Thoracic aorta endothelial cell (primary cell): ENCODE data around the gene ASAH2B. TPM values are rescaled to one million over a fixed set of nuclear protein-coding genes. Genes with fewer than 3 reads are reported as not detected.

Experiments used
- total RNA-seq: library from RNA; depleted of rRNA; stranded (reverse); fragments of >200 nt; gene quantifications from 2 replicates; pipeline ENCODE4 v1.2.3, GENCODE V29; 2012

The ASAH2B gene
- total RNA-seq, result 3.4 and 4.4 TPM in 2 replicates

DNA sequence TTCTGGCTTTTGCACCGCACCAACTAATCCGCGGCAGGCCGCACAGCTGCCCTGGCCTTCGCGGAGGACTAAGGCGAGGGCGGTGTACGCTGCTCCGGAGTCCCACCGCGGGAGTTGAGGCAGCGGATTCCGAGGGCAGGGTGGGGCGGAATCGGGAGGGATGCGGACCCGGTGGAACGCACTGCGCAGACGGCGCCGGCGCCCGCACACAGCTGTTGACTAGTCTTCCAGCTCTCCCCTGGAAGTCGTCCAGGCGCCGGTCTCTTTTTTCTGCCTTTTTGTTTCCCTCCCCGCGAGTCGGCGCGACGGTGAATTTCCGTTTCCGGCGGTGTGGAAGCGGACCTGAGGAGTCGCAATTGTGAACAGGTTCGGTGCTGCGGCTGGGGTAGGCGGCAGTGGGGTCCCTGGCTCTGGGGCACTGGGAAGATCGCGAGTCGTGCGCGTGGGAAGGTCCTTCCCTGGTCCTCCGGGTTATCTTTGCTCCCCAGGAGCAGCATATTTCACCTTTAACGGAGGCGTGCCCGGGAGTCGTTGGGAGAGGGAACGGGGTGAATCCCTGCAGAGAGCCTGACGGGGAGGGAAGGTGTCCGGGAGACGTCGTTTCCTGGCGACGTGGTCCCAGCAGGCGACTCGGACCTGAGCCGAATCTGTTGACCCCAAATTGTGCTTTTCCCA lies at the start of gene ASAH2B:
TSS of gene ASAH2B (plus strand) at position 319 of the 675 bp plus-strand sequence. CDS start 5,195 bp downstream, outside the sequence.

Other genes with a start within 250 kb of the ASAH2B start
- 47.4 and 56.4 TPM in 2 replicates for gene SGMS1, start 116.0 kb upstream of the ASAH2B start, total RNA-seq
- not detected in 2 replicates for gene A1CF, start 145.7 kb downstream of the ASAH2B start, total RNA-seq